Stimulated activated naive CD8-positive, alpha-beta T cell treated with anti-CD3 and anti-CD28 coated beads, Interleukin-15, Interleukin-2, amounts not matched to agents 100 ng/mL and 50 ng/mL, for 24 hours (primary cell): ENCODE results near the gene TPTE.
"Not testable (repeated sequence)": the region's sequence is repeated elsewhere in the genome, so short reads cannot be mapped to it uniquely, and the experiment has no call there.

Experiments
- H3K27ac Mint-ChIP-seq: one replicate; pipeline ENCODE4 v1.8.0; 2021; ENCODE audit warnings: mild to moderate bottlenecking, mixed read lengths
- H3K27me3 Mint-ChIP-seq: one replicate; pipeline ENCODE4 v1.8.0; 2021; ENCODE audit warnings: mixed read lengths
- H3K36me3 Mint-ChIP-seq: one replicate; pipeline ENCODE4 v1.8.0; 2021; ENCODE audit warnings: low read depth, mixed read lengths
- H3K4me1 Mint-ChIP-seq: one replicate; pipeline ENCODE4 v1.8.0; 2021; ENCODE audit warnings: low read depth, mixed read lengths
- H3K4me3 Mint-ChIP-seq: one replicate; pipeline ENCODE4 v1.8.0; 2021; ENCODE audit warnings: mild to moderate bottlenecking, mixed read lengths
- H3K9me3 Mint-ChIP-seq: one replicate; pipeline ENCODE4 v1.8.0; 2021; ENCODE audit warnings: mixed read lengths

The TPTE gene

GRCh38 chr21:10640446-10640845, 119.1 kb downstream of the TPTE start:
- no peaks in the 10 kb centered on the region for H3K4me1 Mint-ChIP-seq
- no peaks in the 10 kb centered on the region for H3K36me3 Mint-ChIP-seq
- no peaks in the 10 kb centered on the region for H3K9me3 Mint-ChIP-seq
- H3K27me3 Mint-ChIP-seq: no peaks in the 10 kb centered on the region
- H3K27ac Mint-ChIP-seq: no peak overlapping the region
- H3K4me3 Mint-ChIP-seq: no peak overlapping the region

GRCh38 chr21:10641107-10641506, 119.7 kb downstream of the TPTE start:
- Mint-ChIP-seq H3K4me1 (no peaks in the 10 kb centered on the region), H3K36me3 (no peaks in the 10 kb centered on the region), H3K27me3 (no peaks in the 10 kb centered on the region)

GRCh38 chr21:10645667-10646066, 124.3 kb downstream of the TPTE start:
- not testable (repeated sequence) for H3K4me3 Mint-ChIP-seq, H3K27me3 Mint-ChIP-seq, H3K4me1 Mint-ChIP-seq, H3K36me3 Mint-ChIP-seq, H3K9me3 Mint-ChIP-seq, H3K27ac Mint-ChIP-seq

More at GRCh38 chr21:10641107-10641506, 119.7 kb downstream of the TPTE start:
- no peak overlapping the region for H3K4me3 Mint-ChIP-seq
- no peak overlapping the region for H3K27ac Mint-ChIP-seq
- no peaks in the 10 kb centered on the region for H3K9me3 Mint-ChIP-seq

- H3K4me1 Mint-ChIP-seq, H3K27me3 Mint-ChIP-seq, H3K36me3 Mint-ChIP-seq, H3K4me3 Mint-ChIP-seq, H3K9me3 Mint-ChIP-seq, H3K27ac Mint-ChIP-seq: not testable (repeated sequence)
These were observed 128.2 kb downstream of the TPTE start for GRCh38 chr21:10649350-10650149.

- H3K9me3 Mint-ChIP-seq, H3K4me3 Mint-ChIP-seq, H3K27me3 Mint-ChIP-seq, H3K4me1 Mint-ChIP-seq, H3K36me3 Mint-ChIP-seq, H3K27ac Mint-ChIP-seq: not testable (repeated sequence)
These were observed 128.9 kb downstream of the TPTE start for GRCh38 chr21:10650297-10650696.
